SKM-1 (cell line): Measurements from ENCODE around the gene ASTN2.
"Not testable (repeated sequence)": the region's sequence is repeated elsewhere in the genome, so short reads cannot be mapped to it uniquely, and the experiment has no call there.

Experiments used
- DNase-seq: peaks from one replicate; lab custom pipeline; 2025; ENCODE audit not compliant: unreplicated experiment; lab: John Stamatoyannopoulos, UW

The ASTN2 gene

DNA sequence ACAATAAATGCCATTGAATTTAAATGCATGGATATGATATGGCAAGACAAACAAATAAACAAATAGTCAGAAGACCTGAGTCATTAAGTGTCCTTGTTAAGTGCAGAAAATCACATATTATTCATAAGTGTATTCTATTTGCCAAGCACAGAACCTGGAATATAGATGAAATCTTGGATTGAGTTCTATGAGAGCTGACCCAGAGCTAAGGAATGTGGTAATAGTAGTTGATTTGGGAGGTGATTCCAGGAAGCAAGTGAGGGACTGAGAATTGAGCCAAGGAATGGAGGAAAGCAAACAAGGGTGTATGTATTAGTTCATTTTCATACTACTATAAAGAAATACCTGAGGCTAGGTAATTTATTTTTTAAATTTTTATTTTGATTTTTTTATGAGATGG lies 518.9 kb downstream of the ASTN2 start:
- no peak for DNase-seq

DNA sequence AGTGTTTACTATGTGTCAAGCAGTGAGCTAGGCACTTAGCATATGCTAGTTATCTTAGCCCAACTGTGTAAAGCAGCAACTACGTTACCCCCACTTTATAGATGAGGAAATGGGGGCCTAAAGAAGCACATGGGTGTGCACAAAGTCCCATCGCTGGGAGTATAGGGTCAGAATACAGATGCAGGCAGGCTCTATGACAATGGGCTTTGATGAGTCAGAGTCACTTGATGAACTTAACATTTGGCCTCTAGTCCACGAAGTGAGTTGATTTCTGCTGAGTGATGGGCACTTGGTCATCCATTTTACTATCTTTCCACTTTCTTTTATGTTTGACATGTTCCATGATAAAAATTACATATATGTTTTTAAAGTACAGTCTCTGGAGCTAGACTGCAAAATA lies 523.4 kb downstream of the ASTN2 start:
- DNase-seq, result no peak

DNA sequence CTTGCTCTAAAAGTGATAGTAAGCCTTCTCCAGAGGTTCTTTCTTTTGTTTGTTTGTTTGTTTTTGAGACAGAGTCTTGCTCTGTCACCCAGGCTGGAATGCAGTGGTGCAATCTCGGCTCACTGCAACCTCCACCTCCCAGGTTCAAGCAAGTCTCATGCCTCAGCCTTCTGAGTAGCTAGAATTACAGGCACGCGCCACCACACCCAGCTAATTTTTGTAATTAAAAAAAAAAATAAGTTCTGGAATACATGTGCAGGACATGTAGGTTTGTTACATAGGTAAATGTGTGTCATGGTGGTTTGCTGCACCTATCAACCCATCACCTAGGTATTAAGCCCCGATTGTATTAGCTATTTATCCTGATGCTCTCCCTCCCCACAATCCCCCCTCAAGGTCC lies 526.4 kb downstream of the ASTN2 start:
- DNase-seq, result not testable (repeated sequence)

DNA sequence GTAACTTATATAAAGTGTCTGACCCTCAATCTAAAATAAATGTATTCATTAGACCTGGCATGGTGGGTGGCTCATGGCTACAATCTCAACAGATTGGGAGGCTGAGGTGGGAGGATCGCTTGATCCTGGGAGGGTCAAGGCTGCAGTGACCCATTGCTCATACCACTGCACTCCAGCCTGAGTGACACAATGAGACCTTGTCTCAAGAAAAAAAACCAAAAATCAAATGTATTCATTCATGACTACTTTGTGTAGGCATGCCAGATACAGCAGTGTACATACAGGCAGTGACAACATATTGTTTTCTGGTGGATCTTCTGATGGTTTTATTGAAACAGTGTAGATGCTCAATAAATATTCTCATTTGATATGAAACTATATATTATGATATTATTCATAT lies 526.8 kb downstream of the ASTN2 start:
- no peak for DNase-seq

DNA sequence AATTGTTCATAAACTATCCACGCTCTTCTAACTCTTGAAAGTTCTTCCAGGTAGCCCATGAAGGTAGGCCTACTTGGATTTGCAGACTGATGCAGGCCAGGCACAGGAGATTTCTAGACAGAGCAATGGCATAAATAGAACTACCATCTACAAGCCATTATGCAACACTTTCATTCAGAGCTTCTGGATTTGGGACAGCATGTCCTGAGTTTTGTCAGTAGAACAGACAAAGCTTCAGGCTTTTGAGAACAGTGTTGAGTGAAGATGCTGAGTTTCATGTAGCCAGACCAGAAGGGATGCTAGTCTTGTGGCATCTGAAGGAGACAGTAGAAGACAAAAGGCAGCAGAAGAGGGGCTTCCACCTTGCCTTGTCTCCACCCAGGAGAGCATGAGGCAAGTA lies 531.2 kb downstream of the ASTN2 start:
- DNase-seq, result no peak

DNA sequence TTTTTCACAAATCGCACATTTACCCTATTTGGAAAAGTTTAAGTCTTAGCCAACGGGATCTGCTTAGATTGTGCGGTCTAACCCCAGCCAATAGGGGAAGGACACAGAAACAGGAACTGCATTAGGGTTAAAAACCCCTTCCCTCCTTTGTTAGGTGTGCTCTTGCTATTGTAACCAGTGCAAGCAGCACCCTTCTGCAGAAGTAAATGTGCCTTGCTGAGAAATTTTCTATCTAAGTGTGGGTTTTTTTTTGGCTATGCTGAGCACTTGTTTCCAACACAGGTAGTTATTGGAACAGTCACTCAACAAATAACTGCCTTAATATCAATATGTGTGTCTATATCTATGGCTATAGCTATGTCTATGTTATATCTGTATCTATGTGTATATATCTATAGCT lies 537.8 kb downstream of the ASTN2 start:
- no peak for DNase-seq

DNA sequence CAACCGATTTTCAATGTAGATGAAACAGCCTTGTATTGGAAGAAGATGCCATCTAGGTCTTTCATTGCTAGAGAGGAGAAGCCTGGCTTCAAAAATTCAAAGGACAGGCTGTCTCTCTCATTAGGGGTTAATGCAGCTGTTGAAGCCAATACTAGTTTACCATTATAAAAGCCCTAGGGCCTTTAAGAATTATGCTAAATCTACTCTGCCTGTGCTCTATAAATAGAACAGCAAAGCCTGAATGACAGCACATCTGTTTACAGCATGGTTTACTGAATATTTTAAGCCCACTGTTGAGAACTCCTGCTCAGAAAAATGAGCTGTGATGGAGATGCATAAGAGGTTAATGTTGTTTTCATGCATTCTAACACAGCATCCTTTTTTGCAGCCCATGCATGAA lies 539.3 kb downstream of the ASTN2 start:
- DNase-seq, result no peak

DNA sequence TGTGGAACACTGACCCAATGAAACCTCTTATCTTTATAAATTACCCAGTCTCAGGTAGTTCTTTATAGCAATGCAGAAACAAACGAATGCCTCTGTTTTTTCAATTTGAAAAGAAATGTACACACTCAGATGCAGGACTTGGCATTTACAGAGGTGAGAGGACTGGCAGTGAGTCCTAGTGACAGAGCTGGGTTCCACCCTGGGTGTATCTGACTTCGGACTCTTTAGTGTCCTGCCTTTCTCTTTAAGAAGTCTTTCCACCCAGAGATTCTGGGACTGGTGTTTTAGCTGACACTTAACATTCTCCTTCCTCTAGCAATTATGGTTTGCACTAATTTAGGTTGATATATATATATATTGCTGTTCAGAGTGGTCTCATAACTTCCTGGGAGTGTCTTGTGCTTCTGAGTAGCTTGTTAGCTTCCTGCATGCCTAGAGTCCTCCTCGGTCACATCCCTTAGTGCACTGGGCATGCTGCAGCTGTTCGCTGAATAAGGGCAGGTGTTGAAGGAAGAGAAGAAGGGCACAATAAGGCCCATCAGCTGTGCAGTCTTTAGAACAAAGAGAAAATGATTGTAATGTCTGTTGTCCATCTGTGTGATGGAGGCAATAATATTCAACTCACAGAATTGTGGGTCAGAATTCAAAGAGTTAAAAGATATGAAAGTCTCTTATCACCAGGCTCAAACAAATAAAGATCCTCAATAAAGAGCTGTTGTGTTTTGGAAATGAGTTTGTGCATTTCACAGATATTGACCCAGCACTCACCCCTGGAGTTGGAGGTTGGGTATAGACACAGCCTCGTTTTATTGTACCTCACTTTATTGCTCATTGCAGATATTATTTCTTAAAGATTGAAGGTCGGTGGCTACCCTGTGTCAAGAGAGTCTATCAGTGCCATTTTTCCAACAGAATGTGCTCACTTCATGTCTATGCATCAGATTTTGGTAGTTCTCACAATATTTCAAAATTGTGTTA lies 540.6 kb downstream of the ASTN2 start:
- DNase-seq, result no peak

DNA sequence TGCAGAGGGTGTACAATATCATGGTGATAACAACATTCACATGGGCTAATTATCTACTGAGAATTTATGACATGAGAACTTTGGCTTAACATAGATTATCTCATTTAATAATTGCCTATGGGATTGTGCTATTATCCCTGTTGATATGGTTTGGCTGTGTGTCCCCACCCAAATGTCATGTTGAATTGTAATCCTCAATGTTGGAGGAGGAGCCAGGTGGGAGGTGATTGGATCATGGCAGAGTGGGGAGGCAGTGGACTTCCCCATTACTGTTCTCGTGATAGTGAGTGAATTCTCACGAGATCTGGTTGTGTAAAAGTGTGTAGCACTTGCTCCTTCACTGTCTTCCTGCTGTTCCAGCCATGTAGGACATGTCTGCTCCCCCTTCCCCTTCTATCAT lies 541.4 kb downstream of the ASTN2 start:
- no peak for DNase-seq

DNA sequence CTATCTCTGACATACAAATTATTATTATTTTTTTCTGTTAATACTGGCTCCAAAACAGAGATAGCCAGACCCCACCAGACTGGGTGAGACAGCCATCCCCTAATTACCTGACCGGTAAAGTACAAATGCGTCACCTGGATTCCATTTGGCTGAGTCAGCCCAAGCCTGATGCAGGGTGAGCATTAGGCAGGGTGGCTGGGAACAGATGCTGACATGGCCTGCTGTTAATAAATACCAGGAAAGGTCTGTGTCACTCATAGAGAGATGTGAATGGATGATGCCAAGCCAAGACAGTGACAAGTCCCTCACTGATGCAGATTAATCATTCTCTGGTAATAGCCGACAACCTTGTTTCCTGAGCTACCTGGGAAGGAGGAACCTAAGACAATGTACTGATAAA lies 544.3 kb downstream of the ASTN2 start:
- no peak for DNase-seq

DNA sequence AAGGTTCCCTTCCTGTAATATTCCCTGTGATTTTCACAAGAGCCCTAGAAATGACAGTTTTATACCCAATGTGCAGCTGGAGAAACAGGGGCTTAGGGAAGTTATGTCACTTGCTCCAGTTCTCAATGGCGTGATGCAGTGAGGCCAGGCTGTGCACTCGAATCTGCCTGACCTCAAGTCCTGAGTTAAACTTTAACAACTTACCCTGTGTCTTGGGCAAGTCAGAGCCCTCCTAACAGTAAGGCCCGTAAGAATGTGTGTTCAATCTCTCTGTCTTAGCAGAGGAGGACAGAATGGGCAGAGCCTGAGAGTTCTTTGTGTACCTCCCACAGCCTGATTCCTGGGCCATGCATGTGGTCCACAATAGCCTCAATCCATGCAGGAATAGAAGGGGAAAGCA lies 546.7 kb downstream of the ASTN2 start:
- DNase-seq, result no peak

DNA sequence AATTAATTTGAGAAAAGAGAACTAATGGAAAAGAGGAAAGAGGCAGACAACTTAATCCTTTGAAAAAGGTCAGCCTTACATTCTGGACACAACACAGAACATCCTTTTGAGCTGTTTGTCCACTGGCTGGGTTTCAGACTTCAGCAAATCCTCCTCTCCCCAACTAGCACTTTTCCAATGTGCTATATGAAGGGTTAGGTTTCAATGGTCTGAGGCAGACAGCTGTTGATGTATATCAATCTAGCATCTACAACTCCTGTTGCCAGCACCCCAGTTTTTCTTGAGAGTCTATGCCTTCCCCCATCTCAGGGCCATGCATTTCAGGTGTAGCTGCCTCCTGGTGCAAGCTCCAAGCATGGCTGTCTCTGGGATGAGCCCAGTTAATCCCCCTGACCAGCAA lies 553.5 kb downstream of the ASTN2 start:
- DNase-seq, result no peak

DNA sequence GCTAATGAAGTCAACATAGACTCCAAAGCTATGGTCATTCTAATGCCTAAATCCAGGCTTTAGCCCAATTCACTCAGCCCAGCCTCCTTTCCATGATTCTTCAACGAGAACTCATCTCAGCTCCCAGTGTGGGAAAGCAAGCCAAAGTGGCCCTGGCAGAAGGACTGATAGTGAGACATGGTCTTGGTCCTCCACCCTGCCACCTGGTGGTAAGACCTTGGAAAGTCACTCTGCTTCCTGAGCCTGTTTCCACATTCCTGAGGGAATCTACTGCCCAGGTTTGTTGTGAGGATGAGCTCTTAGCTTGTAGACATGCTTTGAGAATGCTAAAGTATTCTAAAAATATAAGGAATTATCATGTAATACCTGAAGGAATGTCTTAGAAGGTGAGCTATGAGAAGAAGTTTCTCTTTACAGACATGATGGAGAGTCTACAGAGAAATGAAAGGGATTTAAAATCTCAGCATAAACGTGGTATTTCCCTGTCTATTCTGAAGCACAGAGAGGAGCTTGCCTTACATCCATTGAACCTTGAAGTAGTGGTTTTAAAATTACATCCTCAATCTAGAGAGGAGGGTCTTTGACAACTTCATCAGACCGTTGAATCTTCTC lies 554.2 kb downstream of the ASTN2 start:
- no peak for DNase-seq

DNA sequence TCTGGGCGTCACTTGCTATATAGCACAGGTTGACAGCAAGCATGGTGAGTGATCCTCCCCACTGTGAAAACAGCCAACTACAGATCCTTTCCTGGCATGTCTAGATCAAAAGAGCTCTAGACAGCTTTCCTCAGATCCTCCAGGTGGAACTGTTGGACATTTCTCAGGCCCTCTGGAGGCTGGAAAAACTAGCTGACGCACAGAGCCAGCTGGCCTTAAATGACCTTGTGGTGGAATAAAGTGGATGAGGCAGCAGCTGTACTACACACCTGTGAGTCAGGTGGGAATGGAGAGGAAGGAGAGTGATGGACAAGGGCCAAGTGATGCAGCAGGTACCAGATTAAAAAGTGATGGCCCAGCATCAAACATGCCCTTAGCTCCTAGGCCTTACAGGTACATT lies 555.1 kb downstream of the ASTN2 start:
- DNase-seq, result no peak

DNA sequence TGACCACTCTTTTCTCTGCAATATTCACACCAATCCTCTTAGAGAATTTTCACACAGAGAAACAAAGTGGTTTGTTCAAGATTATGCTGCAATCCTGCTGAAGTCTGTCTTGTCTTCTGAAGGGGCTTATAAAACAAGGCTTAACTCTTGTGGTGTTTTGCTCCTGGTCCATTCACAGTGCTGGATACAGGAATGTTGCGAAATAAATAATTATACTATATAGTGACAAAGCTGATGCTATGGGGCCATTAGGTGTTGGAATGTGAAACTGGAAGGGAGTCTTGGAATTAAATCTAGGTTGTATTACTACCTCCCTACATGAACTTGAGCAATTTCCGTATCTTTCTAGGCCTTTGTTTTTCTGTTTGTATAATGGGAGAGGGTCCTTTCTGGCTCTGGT lies 557.5 kb downstream of the ASTN2 start:
- no peak for DNase-seq

DNA sequence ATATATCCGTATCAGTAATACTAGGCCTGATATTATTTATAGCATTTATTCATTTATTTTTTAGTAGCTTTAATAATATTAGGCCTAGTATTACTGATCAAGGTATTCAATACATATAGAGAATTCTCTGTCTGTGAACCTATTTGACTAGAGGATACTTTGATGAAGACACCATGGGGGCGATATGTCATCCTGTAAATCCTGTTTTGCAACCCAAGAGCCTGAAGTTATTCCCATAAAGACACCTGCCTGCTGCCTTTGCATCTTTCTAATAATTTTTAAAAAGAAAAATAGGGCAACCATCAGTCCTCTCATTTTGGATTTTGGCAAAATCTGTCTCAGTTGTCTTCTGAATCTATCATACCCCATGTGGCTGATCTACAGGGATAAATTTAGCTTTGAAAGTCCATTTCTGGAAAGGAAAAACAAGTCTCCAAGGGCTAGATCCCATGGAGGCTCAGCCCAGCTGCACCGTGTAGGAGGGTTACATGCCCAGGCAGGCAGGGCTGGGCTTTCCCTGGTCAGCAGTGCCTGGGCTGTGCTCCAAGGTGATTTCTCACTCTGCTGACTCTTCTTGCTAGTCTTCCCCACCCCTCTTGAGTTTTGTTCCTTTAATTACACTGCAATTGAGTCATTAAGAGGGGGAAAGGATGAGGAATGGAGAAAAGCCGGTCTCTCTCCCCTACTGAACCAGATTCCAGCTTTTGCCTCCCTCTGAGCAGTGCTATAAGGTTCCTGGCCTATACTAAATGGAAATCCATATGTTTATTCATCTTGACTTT lies 558.8 kb downstream of the ASTN2 start:
- DNase-seq, result no peak

DNA sequence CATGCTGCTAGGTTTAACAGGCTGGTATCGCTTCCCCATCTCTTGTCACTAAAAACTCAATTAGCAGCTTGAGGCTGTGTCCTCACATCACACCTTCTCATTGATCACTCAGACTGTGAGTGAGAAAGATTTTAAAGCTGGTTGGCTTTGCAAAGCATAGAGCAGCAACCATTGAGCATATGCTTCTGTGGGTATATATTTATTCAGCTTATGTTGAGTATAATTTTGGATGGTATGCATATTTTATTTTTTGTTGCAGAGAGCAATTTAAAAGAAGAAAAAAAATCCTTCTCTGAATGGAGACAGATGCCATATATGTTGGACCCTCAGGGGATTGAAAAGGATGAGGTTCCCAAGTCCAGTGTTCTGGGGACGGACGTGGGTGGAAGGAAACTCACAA lies 565.1 kb downstream of the ASTN2 start:
- no peak for DNase-seq

DNA sequence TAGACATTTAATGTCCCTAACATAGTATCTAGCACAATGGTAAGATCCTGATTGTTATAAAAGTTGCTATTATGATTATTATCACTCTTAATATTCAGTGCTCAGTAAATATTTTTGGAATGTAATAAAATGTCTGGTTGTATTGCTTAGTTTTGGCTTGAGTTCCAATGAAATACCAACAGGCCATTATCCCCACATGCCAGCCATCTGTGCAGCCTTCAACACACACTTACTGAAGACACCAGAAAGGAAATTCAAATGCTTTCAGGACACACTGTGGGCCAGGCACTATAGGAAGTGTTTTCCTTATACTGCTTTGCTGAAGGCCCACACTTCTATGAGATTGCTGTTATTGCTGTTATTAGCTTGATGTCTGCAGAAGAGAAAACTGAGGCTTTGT lies 570.2 kb downstream of the ASTN2 start:
- DNase-seq, result no peak

DNA sequence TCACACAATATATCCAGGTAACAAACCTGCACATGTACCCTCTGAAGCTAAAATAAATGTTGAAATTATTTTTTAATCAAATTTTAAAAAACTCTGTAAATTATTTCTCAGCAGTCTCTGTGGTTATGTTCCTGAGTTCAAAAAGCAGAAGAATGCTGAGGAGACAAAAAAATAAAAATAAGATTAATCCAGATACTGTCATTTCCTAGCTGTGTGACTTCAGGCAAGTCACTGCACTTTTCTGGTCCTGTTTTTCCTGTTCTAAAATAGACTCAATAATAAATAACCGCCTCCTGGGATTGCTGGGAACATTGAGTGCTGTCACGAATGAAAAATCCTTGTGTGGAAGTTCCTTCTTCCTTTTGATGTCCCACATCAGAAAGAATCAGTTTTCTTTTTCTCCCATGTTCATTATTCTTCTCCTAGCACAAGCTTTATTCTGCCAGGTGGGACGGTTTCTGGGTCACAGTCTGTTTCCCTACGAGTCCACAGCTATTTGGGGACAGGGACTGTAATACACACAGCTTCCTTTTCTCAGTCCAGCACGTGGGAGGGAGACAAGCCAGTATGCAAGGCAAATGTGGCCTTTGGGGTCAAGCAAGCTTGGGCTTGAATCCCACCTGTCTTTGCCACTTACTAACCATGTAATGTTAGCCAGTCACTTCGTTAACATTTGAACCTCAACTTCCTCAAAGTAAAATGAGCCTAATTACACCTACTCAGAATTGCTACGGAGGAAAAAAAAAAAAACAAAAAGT lies 570.8 kb downstream of the ASTN2 start:
- no peak for DNase-seq

DNA sequence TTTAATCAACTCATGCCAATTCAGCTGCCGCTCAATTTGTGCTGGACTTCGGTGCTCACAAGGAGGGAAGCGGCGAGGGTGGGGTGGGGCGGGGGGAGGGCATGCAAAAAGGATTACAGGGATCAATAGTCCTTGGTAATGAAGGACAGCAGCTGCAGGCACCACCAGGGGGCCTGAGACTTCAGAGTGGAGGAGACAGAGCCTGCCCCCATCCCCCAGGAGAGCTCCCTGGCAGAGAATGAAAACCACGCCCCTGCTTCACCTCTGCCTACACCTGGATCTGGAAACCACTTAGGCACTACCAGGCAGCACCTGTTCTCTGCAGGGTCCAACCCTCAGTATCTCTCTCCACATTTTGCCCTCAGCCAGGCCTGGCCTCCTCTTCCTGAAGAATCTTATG lies 572.2 kb downstream of the ASTN2 start:
- no peak for DNase-seq

DNA sequence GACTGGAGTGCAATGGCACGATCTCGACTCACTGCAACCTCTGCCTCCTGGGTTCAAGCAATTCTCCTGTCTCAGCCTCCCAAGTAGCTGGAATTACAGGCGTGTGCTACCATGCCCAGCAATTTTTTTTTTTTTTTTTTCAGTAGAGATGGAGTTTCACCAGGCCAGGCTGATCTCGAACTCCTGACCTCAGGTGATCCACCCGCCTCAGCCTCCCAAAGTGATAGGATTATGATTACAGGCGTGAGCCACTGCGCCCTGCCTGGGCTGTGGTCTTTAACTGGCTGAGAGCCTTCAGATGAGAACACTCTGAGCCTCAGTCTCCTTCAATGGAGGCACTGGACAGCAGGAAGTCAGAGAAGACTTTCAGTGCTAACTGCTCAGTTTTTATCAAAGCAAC lies 576.4 kb downstream of the ASTN2 start:
- DNase-seq, result not testable (repeated sequence)
